Tibial artery (tissue), 4 donors: Measurements from ENCODE around the gene LASP1NB.
"Not testable (repeated sequence)": the region's sequence is repeated elsewhere in the genome, so short reads cannot be mapped to it uniquely, and the experiment has no call there.

Experiments used
- DNase-seq, 2 donors: peaks; one replicate each; pipeline ENCODE4 v3.0.0-alpha.2; 2019
- H3K27ac ChIP-seq, 2 donors: fragments of 200-600 bp; sonication (generic) in 1 of 2; 1 replicate in 1 of 2; 2 replicates in 1 of 2; pipeline ENCODE4 v1.5.1; 2018 to 2019; ENCODE audit warnings: mild to moderate bottlenecking in 1 of 2
- H3K27me3 ChIP-seq, 2 donors: fragments of 200-600 bp; sonication (generic) in 1 of 2; one replicate each; pipeline versions ENCODE4 v1.5.1 to v1.6.0; 2016 to 2019
- H3K36me3 ChIP-seq, 3 donors: fragments of 200-600 bp; sonication (generic) in 2 of 3; one replicate each; pipeline ENCODE4 v1.5.1; 2016 to 2019; ENCODE audit warnings: mild to moderate bottlenecking in 2 of 3
- H3K4me1 ChIP-seq, 4 donors: fragments of 200-600 bp; sonication (generic) in 2 of 4; 1 replicate in 3 of 4; 2 replicates in 1 of 4; pipeline ENCODE4 v1.5.1; 2016 to 2019
- H3K4me3 ChIP-seq, 2 donors: fragments of 200-600 bp; sonication (generic) in 1 of 2; 1 replicate in 1 of 2; 2 replicates in 1 of 2; pipeline ENCODE4 v1.5.1; 2018 to 2019; ENCODE audit warnings: mild to moderate bottlenecking in 2 of 2
- H3K9me3 ChIP-seq, 3 donors: fragments of 200-600 bp; sonication (generic) in 1 of 3; one replicate each; pipeline ENCODE4 v1.5.1; 2016 to 2019
- intact Hi-C: fragments of 100-400 bp; cut with DNase I; formaldehyde crosslinking; loops from one replicate; pipeline ENCODE4 v1.15.0; 2023; ENCODE audit warnings: low total_unique reads
- TF ChIP-seq, protein P1 (sequence below), 2 experiments: fragments of 200-600 bp in 1 of 2; fragments of 450-650 bp in 1 of 2; IDR thresholded peaks; one replicate each; pipeline ENCODE4 v1.5.1; 2017 to 2019; ENCODE audit warnings: antibody characterized with exemption in 2 of 2, mild to moderate bottlenecking in 1 of 2, moderate library complexity in 1 of 2

Gene LASP1NB

DNA sequence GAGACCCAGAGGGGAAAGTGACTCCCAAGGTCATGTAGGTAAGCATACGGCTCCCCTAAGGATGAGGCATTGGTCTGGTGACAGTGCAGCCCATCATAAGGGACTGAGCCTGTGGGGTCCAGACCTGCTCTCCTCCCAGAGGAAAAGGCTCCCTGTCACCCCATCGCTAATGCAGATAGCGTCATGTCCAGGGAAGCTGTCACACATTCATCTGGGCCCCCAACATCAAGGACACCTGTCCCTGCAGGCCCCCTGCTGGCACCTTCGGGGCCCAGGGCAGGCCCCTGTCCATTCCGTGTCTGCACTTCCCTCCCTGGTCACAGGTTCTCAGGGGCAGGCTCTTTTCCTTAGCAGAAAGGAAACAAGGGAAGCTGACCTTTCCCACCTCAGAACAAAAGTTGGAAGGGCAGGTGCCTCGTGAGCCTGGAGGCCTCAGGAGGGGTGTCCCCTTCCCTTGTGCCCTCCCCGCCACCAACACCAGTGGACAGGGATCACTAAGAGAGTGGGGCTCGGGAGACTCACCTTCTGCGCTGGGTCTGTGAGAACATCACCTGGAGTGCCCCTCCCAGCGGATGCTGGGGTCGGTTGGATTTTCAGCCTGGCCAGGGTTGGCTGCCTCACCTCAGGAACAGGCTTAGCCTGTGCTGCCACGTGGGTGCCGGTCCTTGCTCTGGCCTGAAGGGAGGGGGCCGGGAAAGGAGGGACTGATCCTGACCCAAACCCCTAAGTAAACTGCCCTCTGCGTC lies 17.3 kb upstream of the LASP1NB start:
- TF ChIP-seq, protein P1, sequence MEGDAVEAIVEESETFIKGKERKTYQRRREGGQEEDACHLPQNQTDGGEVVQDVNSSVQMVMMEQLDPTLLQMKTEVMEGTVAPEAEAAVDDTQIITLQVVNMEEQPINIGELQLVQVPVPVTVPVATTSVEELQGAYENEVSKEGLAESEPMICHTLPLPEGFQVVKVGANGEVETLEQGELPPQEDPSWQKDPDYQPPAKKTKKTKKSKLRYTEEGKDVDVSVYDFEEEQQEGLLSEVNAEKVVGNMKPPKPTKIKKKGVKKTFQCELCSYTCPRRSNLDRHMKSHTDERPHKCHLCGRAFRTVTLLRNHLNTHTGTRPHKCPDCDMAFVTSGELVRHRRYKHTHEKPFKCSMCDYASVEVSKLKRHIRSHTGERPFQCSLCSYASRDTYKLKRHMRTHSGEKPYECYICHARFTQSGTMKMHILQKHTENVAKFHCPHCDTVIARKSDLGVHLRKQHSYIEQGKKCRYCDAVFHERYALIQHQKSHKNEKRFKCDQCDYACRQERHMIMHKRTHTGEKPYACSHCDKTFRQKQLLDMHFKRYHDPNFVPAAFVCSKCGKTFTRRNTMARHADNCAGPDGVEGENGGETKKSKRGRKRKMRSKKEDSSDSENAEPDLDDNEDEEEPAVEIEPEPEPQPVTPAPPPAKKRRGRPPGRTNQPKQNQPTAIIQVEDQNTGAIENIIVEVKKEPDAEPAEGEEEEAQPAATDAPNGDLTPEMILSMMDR (IDR thresholded peaks at IDR 0.05): no peak
- Histone ChIP-seq H3K27me3 (no peaks in the 10 kb centered on the region), H3K9me3 (no peaks in the 10 kb centered on the region), H3K36me3 (peaks cover 22 to 50% (median 41%) of the 10 kb centered on the region in 3 donors), H3K27ac (peak overlapping the region; percentile 54 to 62), H3K4me1 (peaks cover 0 to 76% (median 56%) of the 10 kb centered on the region in 4 donors), H3K4me3 (no peak overlapping the region)
- intact Hi-C loops: no loop called here
- DNase-seq: peak in 1 of 2 donors; percentile 54

DNA sequence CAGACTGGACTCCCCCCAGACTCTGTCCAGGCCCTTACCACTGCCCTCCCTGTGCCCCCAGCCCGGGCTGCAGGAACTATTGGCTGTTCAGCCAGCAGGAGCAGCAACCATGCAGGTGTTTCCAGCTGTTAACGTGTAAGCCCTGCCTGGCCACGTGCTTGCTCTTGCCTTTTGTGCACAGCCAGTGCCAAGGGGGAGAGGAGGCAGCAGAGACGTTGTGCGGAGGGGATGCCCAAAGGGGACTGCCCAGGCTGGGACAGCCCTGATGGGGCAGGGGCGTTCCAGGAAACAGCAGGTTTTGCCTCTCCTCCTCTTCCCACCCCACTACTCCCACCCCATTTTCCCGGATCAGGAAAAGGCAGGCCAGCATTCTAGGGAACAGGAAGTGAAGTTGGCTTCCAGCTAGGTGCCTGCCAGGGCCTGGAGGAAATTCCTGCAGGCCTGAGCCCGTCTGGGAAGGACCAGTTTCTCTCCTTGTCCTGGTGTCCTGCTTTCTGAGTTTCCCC lies 16.7 kb upstream of the LASP1NB start:
- intact Hi-C loops: no loop called here
- no peaks in the 10 kb centered on the region for H3K27me3 ChIP-seq
- peak in 1 of 2 donors; percentile 64 for DNase-seq
- peak overlapping the region; percentile 54 to 62 for H3K27ac ChIP-seq
- no peaks in the 10 kb centered on the region for H3K9me3 ChIP-seq
- TF ChIP-seq, protein P1 (IDR thresholded peaks at IDR 0.05): no peak
- H3K4me1 ChIP-seq: peaks cover 0 to 75% (median 60%) of the 10 kb centered on the region in 4 donors
- no peak overlapping the region for H3K4me3 ChIP-seq
- peaks cover 16 to 49% (median 35%) of the 10 kb centered on the region in 3 donors for H3K36me3 ChIP-seq

DNA sequence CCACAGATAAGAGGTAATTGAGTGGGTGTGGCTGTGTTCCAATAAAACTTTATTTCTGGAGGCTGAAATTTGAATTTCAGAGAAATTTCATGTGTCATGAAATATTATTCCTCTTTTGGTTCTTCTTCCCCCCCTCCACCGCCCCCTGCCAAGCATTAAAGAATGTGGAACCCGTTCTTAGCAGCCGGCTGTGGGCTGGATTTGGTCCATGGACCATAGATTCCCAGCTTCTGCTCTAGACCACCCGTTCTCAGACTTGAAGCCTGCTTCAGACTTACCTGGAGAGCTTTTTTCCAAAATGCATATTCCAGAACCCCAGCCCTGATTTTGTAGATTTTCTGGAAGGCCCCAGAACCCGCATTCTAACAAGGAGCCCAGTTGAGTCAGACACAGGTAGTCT lies 15.1 kb upstream of the LASP1NB start:
- Histone ChIP-seq H3K4me3 (no peak overlapping the region), H3K27ac (peak overlapping the region in 1 of 2 donors; percentile 66), H3K36me3 (peaks cover 16 to 63% (median 36%) of the 10 kb centered on the region in 3 donors), H3K27me3 (no peaks in the 10 kb centered on the region), H3K4me1 (peaks cover 0 to 79% (median 64%) of the 10 kb centered on the region in 4 donors), H3K9me3 (no peaks in the 10 kb centered on the region)
- TF ChIP-seq, protein P1 (IDR thresholded peaks at IDR 0.05): no peak
- no peak for DNase-seq
- intact Hi-C loops: no loop called here

DNA sequence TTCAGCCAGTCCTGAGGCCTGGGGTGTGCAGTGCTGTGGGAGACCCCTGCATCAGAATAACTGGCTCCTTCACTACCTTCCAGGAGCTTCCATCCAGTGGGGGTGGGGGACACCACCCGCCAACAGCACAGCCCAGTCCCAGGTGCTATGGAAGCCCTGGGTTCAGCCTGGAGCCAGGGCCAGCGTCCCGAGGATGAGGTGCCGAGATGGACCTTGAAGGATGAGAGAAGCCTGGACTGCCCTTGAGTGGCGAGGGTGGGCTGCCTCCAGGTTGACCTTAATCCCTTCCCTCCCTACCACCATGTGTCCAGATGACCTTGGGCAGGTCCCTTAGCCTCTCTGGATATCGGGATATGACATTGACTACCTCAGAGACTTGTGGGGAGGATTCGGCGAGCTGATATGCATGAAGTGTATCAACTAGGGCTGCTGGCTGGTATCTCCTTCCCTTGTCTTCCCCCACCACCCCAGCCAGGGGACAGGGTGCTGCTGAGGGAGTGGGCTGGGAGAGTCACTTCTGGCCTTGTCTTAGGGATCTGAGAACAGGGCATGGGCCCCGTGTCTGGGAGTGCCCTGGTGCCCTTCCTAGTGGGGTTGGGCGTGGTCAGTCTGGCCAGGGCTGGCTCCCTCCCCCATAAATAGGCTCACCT lies 14.2 kb upstream of the LASP1NB start:
- TF ChIP-seq, protein P1 (IDR thresholded peaks at IDR 0.05): no peak
- no peak overlapping the region for H3K4me3 ChIP-seq
- peak in 1 of 2 donors; percentile 47 for DNase-seq
- H3K36me3 ChIP-seq: peaks cover 23 to 65% (median 44%) of the 10 kb centered on the region in 3 donors
- H3K27ac ChIP-seq: peak overlapping the region; percentile 66 to 84
- no peaks in the 10 kb centered on the region for H3K9me3 ChIP-seq
- no peaks in the 10 kb centered on the region for H3K27me3 ChIP-seq
- H3K4me1 ChIP-seq: peaks cover 0 to 70% (median 58%) of the 10 kb centered on the region in 4 donors
- intact Hi-C loops: no loop called here

DNA sequence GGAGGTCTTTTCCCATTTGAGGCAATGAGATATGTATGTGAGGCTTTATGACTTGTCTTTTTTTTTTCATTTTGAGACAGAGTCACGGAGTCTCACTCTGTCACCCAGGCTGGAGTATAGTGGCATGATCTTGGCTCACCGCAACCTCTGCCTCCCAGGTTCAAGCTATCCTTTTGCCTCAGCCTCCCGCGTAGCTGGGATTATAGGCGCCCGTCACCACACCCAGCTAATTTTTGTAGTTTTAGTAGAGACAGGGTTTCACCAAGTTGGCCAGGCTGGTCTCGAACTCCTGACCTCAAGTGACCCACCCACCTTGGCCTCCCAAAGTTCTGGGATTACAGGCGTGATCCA lies 13.7 kb upstream of the LASP1NB start:
- Histone ChIP-seq H3K36me3 (peaks cover 28 to 70% (median 49%) of the 10 kb centered on the region in 3 donors), H3K4me1 (peaks cover 0 to 65% (median 53%) of the 10 kb centered on the region in 4 donors), H3K27ac (peak overlapping the region; percentile 66 to 84)
- H3K9me3 ChIP-seq, H3K4me3 ChIP-seq, H3K27me3 ChIP-seq, intact Hi-C loops: not testable (repeated sequence)
- peak in 1 of 2 donors; percentile 28 for DNase-seq
